ENCODE measurements around the gene VN1R2. TPM values are rescaled to one million over a fixed set of nuclear protein-coding genes. Genes with fewer than 3 reads are reported as not detected.

VN1R2 gene
- not detected in 5 replicates for total RNA-seq (2022; extraction: Qiagen RNA extraction)

DNA sequence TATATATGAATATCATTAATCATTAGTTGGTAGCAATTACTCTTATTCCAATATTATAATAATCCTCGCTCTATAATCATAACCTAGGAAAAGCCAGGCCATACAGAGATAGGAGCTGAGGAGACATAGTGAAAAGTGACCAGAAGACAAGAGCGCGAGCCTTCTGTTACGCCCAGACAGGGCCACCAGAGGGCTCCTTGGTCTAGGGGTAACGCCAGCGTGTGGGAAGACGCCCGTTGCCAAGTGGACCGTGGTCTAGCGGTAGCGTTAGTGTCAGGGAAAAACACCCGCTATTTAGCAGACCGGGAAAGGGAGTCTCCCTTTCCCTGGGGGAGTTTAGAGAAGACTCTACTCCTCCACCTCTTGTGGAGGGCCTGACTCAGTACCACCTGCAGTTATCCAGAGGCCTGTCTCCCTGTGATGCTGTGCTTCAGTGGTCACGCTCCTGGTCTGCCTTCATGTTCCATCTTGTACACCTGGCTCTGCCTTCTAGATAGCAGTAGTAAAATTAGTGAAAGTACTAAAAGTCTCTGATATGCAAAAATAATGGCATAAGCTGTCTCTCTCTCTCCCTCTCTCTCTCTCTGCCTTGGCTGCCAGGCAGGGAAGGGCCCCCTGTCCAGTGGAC lies at the start of gene VN1R2:
Gene VN1R2 (plus strand): TSS at position 578 of the 628 bp plus-strand sequence. CDS start 84 bp downstream, outside the sequence.

DNA sequence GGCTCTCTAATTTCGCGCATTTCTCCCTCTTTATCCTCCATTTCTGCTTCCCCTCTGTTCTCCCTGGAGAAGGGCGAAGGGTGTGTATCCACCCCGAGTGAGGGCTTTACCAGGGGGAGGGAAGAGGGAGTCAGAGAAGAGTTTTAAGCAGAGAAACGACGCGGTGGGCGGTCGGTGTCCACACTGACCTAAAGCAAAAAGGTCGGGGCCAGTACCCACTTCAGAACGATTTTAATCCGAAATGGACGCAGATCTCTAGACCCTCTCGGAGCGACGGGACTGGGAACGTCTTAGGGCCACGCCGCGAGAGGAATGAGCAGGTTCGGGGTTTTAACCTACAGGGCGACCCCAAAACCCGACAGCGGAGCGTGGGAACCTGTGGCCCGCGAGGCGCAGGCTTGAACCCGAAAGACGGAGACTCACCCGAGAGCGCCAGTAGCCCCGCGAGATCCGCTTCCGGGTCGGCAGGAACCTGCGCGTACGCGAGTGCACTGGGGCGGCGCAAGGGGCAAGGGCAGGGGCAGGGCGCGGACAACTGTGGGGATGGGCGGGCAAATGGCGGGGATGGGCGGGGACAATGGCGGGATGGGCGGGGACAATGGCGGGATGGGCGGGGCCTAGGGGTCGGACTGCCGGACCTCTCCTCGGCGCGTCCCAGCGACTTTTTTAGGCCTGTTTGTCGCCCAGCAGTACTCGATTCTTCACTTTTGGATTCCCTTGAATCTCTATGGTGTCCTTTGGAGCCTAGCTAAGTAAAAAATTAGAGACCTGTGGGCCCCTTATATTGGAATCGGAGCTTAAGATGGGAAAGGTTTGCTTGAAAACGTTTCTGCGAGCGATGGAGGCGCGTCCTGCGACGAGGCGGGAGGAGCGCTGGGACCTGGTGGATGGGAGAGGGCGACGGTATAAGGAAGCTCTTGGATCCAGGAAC lies 3.4 kb upstream of the VN1R2 start, which contains the start of gene ZNF677:
Gene ZNF677 (minus strand): TSS at position 463 of the 931 bp plus-strand sequence. CDS start 3,323 bp downstream, outside the sequence.

GRCh38 chr19:53267623-53268022 lies 9.5 kb downstream of the VN1R2 start, which contains the start of gene VN1R4:
Gene VN1R4 (minus strand): TSS chr19:53267723. CDS start chr19:53267665, 58 bp downstream.

Other genes with a start within 250 kb of the VN1R2 start
- not detected in 5 replicates for gene ERVV-1, start 244.4 kb upstream of the VN1R2 start, total RNA-seq (2022; extraction: Qiagen RNA extraction)
- not detected in 5 replicates for gene ERVV-2, start 213.6 kb upstream of the VN1R2 start, total RNA-seq (2022; extraction: Qiagen RNA extraction)
- gene ZNF160, start 154.9 kb upstream of the VN1R2 start, total RNA-seq (2022; extraction: Qiagen RNA extraction) = 7.2 to 8.3 TPM (median 7.5 TPM) in 5 replicates
- not detected in 5 replicates for gene ZNF415, start 125.4 kb upstream of the VN1R2 start, total RNA-seq (2022; extraction: Qiagen RNA extraction)
- not detected in 5 replicates for gene ZNF347, start 99.2 kb upstream of the VN1R2 start, total RNA-seq (2022; extraction: Qiagen RNA extraction)
- not detected in 5 replicates for gene ZNF665, start 64.9 kb upstream of the VN1R2 start, total RNA-seq (2022; extraction: Qiagen RNA extraction)
- gene ZNF677, start 3.4 kb upstream of the VN1R2 start, total RNA-seq (2022; extraction: Qiagen RNA extraction) = not detected in 5 replicates
- gene VN1R4, start 9.4 kb downstream of the VN1R2 start, total RNA-seq (2022; extraction: Qiagen RNA extraction) = not detected in 5 replicates
- gene ZNF845, start 75.5 kb downstream of the VN1R2 start, total RNA-seq (2022; extraction: Qiagen RNA extraction) = 3.1 to 4.3 TPM (median 3.5 TPM) in 5 replicates
- gene ZNF525, start 107.4 kb downstream of the VN1R2 start, total RNA-seq (2022; extraction: Qiagen RNA extraction) = 0.30 to 0.70 TPM (median 0.49 TPM) in 5 replicates
- gene ZNF765, start 136.9 kb downstream of the VN1R2 start, total RNA-seq (2022; extraction: Qiagen RNA extraction) = 3.1 to 4.9 TPM (median 4.1 TPM) in 5 replicates
- gene ZNF761, start 173.7 kb downstream of the VN1R2 start, total RNA-seq (2022; extraction: Qiagen RNA extraction) = 7.0 to 9.0 TPM (median 8.4 TPM) in 5 replicates
- gene ZNF813, start 209.4 kb downstream of the VN1R2 start, total RNA-seq (2022; extraction: Qiagen RNA extraction) = 0.13 to 0.37 TPM (median 0.17 TPM) in 5 replicates